ENCODE measurements around the gene FGF11.

The FGF11 gene

GRCh38 chr17:7408863-7409262 is 30.4 kb upstream of the FGF11 start:
- DNase-seq, result no peak

- DNase-seq, result no peak
Observed at GRCh38 chr17:7409716-7410115, 29.6 kb upstream of the FGF11 start.

- no peak for DNase-seq
Observed at GRCh38 chr17:7410634-7411426, 28.5 kb upstream of the FGF11 start.

GRCh38 chr17:7411427-7411750 is 27.9 kb upstream of the FGF11 start:
- DNase-seq, result no peak

GRCh38 chr17:7413346-7413985 is 25.8 kb upstream of the FGF11 start:
- DNase-seq, result no peak

- no peak for DNase-seq
Observed at GRCh38 chr17:7414837-7415236, 24.5 kb upstream of the FGF11 start.

- no peak for DNase-seq
Observed at GRCh38 chr17:7415784-7416183, 23.5 kb upstream of the FGF11 start.

GRCh38 chr17:7416323-7416722 is 23.0 kb upstream of the FGF11 start:
- DNase-seq, result no peak

- no peak for DNase-seq
Observed at GRCh38 chr17:7417056-7417655, 22.2 kb upstream of the FGF11 start.

GRCh38 chr17:7418472-7419152 is 20.7 kb upstream of the FGF11 start:
- DNase-seq, result no peak

GRCh38 chr17:7419819-7420610 is 19.3 kb upstream of the FGF11 start, which contains the start of gene SPEM1:
SPEM1 (plus strand) TSS chr17:7420324; CDS start chr17:7420385, 61 bp downstream.
- no peak for DNase-seq

- DNase-seq, result no peak
Observed at GRCh38 chr17:7421186-7421585, 18.1 kb upstream of the FGF11 start.

GRCh38 chr17:7423679-7424078 is 15.6 kb upstream of the FGF11 start:
- no peak for DNase-seq

GRCh38 chr17:7425316-7425715 is 14.0 kb upstream of the FGF11 start, which contains the start of gene SPEM2:
SPEM2 (plus strand) TSS chr17:7425616; CDS start chr17:7425689, 73 bp downstream.
- DNase-seq, result no peak

GRCh38 chr17:7425756-7426155 is 13.6 kb upstream of the FGF11 start:
- no peak for DNase-seq

- DNase-seq, result no peak
Observed at GRCh38 chr17:7426203-7426863, 13.0 kb upstream of the FGF11 start.

GRCh38 chr17:7426896-7427489 is 12.3 kb upstream of the FGF11 start:
- no peak for DNase-seq

GRCh38 chr17:7427549-7427948 is 11.8 kb upstream of the FGF11 start:
- DNase-seq, result no peak

- DNase-seq, result no peak
Observed at GRCh38 chr17:7428557-7428956, 10.8 kb upstream of the FGF11 start, which contains the start of gene SPEM3. SPEM3 (plus strand) TSS chr17:7428857; CDS start chr17:7428903, 46 bp downstream.

GRCh38 chr17:7429722-7430121 is 9.6 kb upstream of the FGF11 start:
- no peak for DNase-seq

- no peak for DNase-seq
Observed at GRCh38 chr17:7431231-7431630, 8.1 kb upstream of the FGF11 start.

GRCh38 chr17:7432296-7432695 is 7.0 kb upstream of the FGF11 start:
- no peak for DNase-seq

Measured in activated CD4-positive, alpha-beta T cell treated with anti-CD3 and anti-CD28 coated beads, Interleukin-2, amount 50 U/mL, for 48 hours (primary cell).